ENCODE results near the gene MZT2B. TPM values are rescaled to one million over a fixed set of nuclear protein-coding genes. Genes with fewer than 3 reads are reported as not detected.

The MZT2B gene
- total and polyA plus RNA-seq, 2 donors (not counting 1 experiment from before 2014, with no cell fraction given), result 119 to 152 TPM

DNA sequence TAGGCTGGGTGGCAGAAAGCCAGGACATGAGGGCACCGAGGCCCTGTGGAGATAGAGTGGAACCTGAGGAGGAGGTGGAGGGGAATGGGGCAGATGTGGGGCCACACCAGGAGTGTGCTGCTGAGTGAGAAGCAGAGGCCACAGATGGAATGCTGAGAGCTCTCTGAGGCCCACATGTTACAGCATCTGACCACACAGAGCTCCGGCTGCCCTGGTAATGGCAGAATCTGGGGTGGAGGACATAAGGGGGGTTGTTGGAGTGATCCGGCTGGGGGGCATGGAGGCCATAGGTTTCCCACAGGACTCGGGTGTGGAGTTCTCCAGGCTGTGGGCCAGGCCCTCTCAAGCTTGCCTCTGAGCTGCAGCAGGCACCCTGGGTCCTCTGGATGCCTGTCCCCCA is 3.8 kb downstream of the MZT2B start:
- Mint-ChIP-seq H3K4me1 (peaks cover 15% of the 10 kb centered on the region), H3K9me3 (ENCODE audit: insufficient read depth) (no peaks in the 10 kb centered on the region), H3K27ac (no peak overlapping the region), H3K27me3 (no peaks in the 10 kb centered on the region), H3K4me3 (no peak overlapping the region)
- intact Hi-C loops (cut with micrococcal nuclease), result loop anchor here (10.0 kb wide), 1 partner anchor 1871 kb away; the partner anchor contains the start of gene HS6ST1
- Histone ChIP-seq H3K36me3 (replicated peaks in 1 of 2; ENCODE audit: control extremely low read depth in 1 of 2, control insufficient read depth in 1 of 2, extremely low read depth in 1 of 2, insufficient read depth in 2 of 2, low read length in 1 of 2) (no peaks in the 10 kb centered on the region), H3K4me1 (ENCODE audit: control insufficient read depth in 2 of 2, insufficient read depth in 2 of 2, low read length in 2 of 2) (peaks cover 7 to 12% of the 10 kb centered on the region in 2 donors), H2AFZ (ENCODE audit: insufficient read depth, low read depth, low read length, poor library complexity, severe bottlenecking) (no peak overlapping the region), H3K4me3 (ENCODE audit: control extremely low read depth in 1 of 5, extremely low read depth in 1 of 5, insufficient read depth in 1 of 5, low read depth in 2 of 5, low read length in 4 of 5) (no peak overlapping the region), H3K27me3 (replicated peaks in 1 of 4; ENCODE audit: control extremely low read depth in 1 of 4, control insufficient read depth in 3 of 4, insufficient read depth in 4 of 4, low read length in 3 of 4) (no peaks in the 10 kb centered on the region), H4K20me1 (ENCODE audit: control insufficient read depth, insufficient read depth, low read length, poor library complexity, severe bottlenecking) (no peaks in the 10 kb centered on the region), H3K9ac (ENCODE audit: low read length) (no peak overlapping the region), H3K79me2 (ENCODE audit: control insufficient read depth, insufficient read depth, low read length) (peaks cover 25% of the 10 kb centered on the region), H3K9me3 (ENCODE audit: control extremely low read depth in 1 of 3, control insufficient read depth in 2 of 3, insufficient read depth in 1 of 3, low read length in 2 of 3) (no peaks in the 10 kb centered on the region), H3K27ac (ENCODE audit: low read length in 2 of 2) (no peak overlapping the region), H3K4me2 (replicated peaks; ENCODE audit: low read depth, low read length, poor library complexity, severe bottlenecking) (no peak overlapping the region)
- TF ChIP-seq EZH2 (IDR thresholded peaks at IDR 0.05; ENCODE audit: borderline replicate concordance, insufficient read depth, low read depth, low read length, poor library complexity, severe bottlenecking), result no peak
- TF ChIP-seq, protein P1, sequence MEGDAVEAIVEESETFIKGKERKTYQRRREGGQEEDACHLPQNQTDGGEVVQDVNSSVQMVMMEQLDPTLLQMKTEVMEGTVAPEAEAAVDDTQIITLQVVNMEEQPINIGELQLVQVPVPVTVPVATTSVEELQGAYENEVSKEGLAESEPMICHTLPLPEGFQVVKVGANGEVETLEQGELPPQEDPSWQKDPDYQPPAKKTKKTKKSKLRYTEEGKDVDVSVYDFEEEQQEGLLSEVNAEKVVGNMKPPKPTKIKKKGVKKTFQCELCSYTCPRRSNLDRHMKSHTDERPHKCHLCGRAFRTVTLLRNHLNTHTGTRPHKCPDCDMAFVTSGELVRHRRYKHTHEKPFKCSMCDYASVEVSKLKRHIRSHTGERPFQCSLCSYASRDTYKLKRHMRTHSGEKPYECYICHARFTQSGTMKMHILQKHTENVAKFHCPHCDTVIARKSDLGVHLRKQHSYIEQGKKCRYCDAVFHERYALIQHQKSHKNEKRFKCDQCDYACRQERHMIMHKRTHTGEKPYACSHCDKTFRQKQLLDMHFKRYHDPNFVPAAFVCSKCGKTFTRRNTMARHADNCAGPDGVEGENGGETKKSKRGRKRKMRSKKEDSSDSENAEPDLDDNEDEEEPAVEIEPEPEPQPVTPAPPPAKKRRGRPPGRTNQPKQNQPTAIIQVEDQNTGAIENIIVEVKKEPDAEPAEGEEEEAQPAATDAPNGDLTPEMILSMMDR (IDR thresholded peaks at IDR 0.05), result no peak
- POLR2A ChIA-PET, result interaction anchor here (0.6 kb wide), 1 partner anchor 9 kb away, joined by 3 read pairs; no protein-coding TSS in a partner anchor
- ATAC-seq (ENCODE audit: low read depth), result no peak
- CTCF ChIA-PET, result no interaction called here
- no peak for DNase-seq
- 93% methylated on average over 4 of the region's 4 CpGs for WGBS (ENCODE audit: insufficient coverage)

DNA sequence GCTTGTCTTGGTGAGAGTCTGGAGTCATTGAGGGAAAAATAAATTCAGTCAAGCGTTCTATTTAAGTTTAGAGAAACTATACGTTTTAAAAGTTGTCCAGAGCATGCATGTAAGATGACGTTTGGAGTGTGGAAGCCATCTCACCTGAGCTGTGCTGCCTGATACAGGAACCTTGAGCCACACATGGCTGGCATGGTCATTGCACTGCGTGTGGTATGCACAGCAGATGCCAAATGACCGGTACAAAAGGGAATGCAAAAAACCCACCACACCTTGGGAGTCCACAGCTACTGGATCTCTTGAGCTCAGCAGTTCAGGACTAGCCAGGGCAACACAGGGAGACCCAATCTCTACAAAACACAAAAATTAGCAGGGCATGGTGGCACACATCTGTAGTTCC is 4.3 kb downstream of the MZT2B start:
- Histone ChIP-seq H3K79me2 (ENCODE audit: control insufficient read depth, insufficient read depth, low read length) (peaks cover 20% of the 10 kb centered on the region), H3K4me2 (replicated peaks; ENCODE audit: low read depth, low read length, poor library complexity, severe bottlenecking) (no peak overlapping the region), H3K9ac (ENCODE audit: low read length) (no peak overlapping the region), H3K36me3 (replicated peaks in 1 of 2; ENCODE audit: control extremely low read depth in 1 of 2, control insufficient read depth in 1 of 2, extremely low read depth in 1 of 2, insufficient read depth in 2 of 2, low read length in 1 of 2) (no peaks in the 10 kb centered on the region), H3K4me1 (ENCODE audit: control insufficient read depth in 2 of 2, insufficient read depth in 2 of 2, low read length in 2 of 2) (peaks cover 7 to 10% of the 10 kb centered on the region in 2 donors), H3K27me3 (replicated peaks in 1 of 4; ENCODE audit: control extremely low read depth in 1 of 4, control insufficient read depth in 3 of 4, insufficient read depth in 4 of 4, low read length in 3 of 4) (no peaks in the 10 kb centered on the region), H4K20me1 (ENCODE audit: control insufficient read depth, insufficient read depth, low read length, poor library complexity, severe bottlenecking) (no peaks in the 10 kb centered on the region), H3K4me3 (ENCODE audit: control extremely low read depth in 1 of 5, extremely low read depth in 1 of 5, insufficient read depth in 1 of 5, low read depth in 2 of 5, low read length in 4 of 5) (no peak overlapping the region), H3K27ac (ENCODE audit: low read length in 2 of 2) (no peak overlapping the region), H3K9me3 (ENCODE audit: control extremely low read depth in 1 of 3, control insufficient read depth in 2 of 3, insufficient read depth in 1 of 3, low read length in 2 of 3) (no peaks in the 10 kb centered on the region), H2AFZ (ENCODE audit: insufficient read depth, low read depth, low read length, poor library complexity, severe bottlenecking) (no peak overlapping the region)
- Mint-ChIP-seq H3K27ac (no peak overlapping the region), H3K9me3 (ENCODE audit: insufficient read depth) (no peaks in the 10 kb centered on the region), H3K27me3 (no peaks in the 10 kb centered on the region), H3K4me1 (peaks cover 12% of the 10 kb centered on the region), H3K4me3 (no peak overlapping the region)
- POLR2A ChIA-PET, result no interaction called here
- DNase-seq (no peak), ATAC-seq (ENCODE audit: low read depth) (no peak)
- 87% methylated on average over 4 of the region's 5 CpGs for WGBS (ENCODE audit: insufficient coverage)
- intact Hi-C loops (cut with micrococcal nuclease), result loop anchor here (10.0 kb wide), 1 partner anchor 1872 kb away; the partner anchor contains the start of gene HS6ST1
- CTCF ChIA-PET, result no interaction called here
- TF ChIP-seq, protein P1 (IDR thresholded peaks at IDR 0.05), result no peak
- TF ChIP-seq EZH2 (IDR thresholded peaks at IDR 0.05; ENCODE audit: borderline replicate concordance, insufficient read depth, low read depth, low read length, poor library complexity, severe bottlenecking), result no peak
